Inferior parietal cortex (tissue), 1 donor: ENCODE measurements around the gene TNFRSF12A.

Source experiments
- DNase-seq: peaks from one replicate; pipeline ENCODE4 v3.0.0-alpha.2; 2016; ENCODE audit errors: extremely low spot score

The TNFRSF12A gene

GRCh38 chr16:3026609-3027488 lies 6.7 kb downstream of the TNFRSF12A start:
- DNase-seq: no peak

- DNase-seq: no peak
Observed at GRCh38 chr16:3027489-3027795, 7.3 kb downstream of the TNFRSF12A start.

GRCh38 chr16:3027983-3028715 lies 8.0 kb downstream of the TNFRSF12A start:
- DNase-seq: peak; percentile 74

- DNase-seq: no peak
Observed at GRCh38 chr16:3028716-3029319, 8.7 kb downstream of the TNFRSF12A start.

- no peak for DNase-seq
Observed at GRCh38 chr16:3029491-3030221, 9.5 kb downstream of the TNFRSF12A start.

- DNase-seq: no peak
Observed at GRCh38 chr16:3030222-3031212, 10.3 kb downstream of the TNFRSF12A start.

GRCh38 chr16:3032624-3033023 lies 12.5 kb downstream of the TNFRSF12A start:
- no peak for DNase-seq

GRCh38 chr16:3035289-3035971 lies 15.3 kb downstream of the TNFRSF12A start:
- no peak for DNase-seq

- DNase-seq: no peak
Observed at GRCh38 chr16:3035972-3036725, 16.0 kb downstream of the TNFRSF12A start.

GRCh38 chr16:3036726-3037315 lies 16.7 kb downstream of the TNFRSF12A start, which contains the start of gene BICDL2:
BICDL2 (minus strand) TSS chr16:3036944; CDS start chr16:3035496, 1,448 bp downstream.
- no peak for DNase-seq

- no peak for DNase-seq
Observed at GRCh38 chr16:3038256-3038655, 18.1 kb downstream of the TNFRSF12A start.

GRCh38 chr16:3038896-3039295 lies 18.7 kb downstream of the TNFRSF12A start:
- DNase-seq: no peak

- no peak for DNase-seq
Observed at GRCh38 chr16:3042376-3042775, 22.2 kb downstream of the TNFRSF12A start.

- DNase-seq: no peak
Observed at GRCh38 chr16:3044708-3045107, 24.5 kb downstream of the TNFRSF12A start.

GRCh38 chr16:3045758-3046640 lies 25.8 kb downstream of the TNFRSF12A start, which contains the start of gene MMP25:
MMP25 (plus strand) TSS chr16:3046561; CDS start chr16:3046918, 357 bp downstream.
- DNase-seq: no peak

- no peak for DNase-seq
Observed at GRCh38 chr16:3046641-3047386, 26.6 kb downstream of the TNFRSF12A start.

GRCh38 chr16:3047387-3047720 lies 27.2 kb downstream of the TNFRSF12A start:
- DNase-seq: no peak
